Effector CD8-positive, alpha-beta T cell (primary cell): ENCODE data around the gene SRGAP2C.
"Not testable (repeated sequence)": the region's sequence is repeated elsewhere in the genome, so short reads cannot be mapped to it uniquely, and the experiment has no call there.

Experiments
- DNase-seq: peaks from one replicate; lab custom pipeline; 2025; lab: John Stamatoyannopoulos, UW

Gene SRGAP2C

GRCh38 chr1:121339611-121340010, 154.8 kb downstream of the SRGAP2C start:
- DNase-seq, result not testable (repeated sequence)

- DNase-seq, result not testable (repeated sequence)
These were observed 158.6 kb downstream of the SRGAP2C start for GRCh38 chr1:121343311-121343906.

- not testable (repeated sequence) for DNase-seq
These were observed 159.6 kb downstream of the SRGAP2C start for GRCh38 chr1:121344355-121344754.

GRCh38 chr1:121346654-121347053, 161.9 kb downstream of the SRGAP2C start:
- not testable (repeated sequence) for DNase-seq

GRCh38 chr1:121347476-121347875, 162.7 kb downstream of the SRGAP2C start:
- not testable (repeated sequence) for DNase-seq

- DNase-seq, result not testable (repeated sequence)
These were observed 163.3 kb downstream of the SRGAP2C start for GRCh38 chr1:121348115-121348514.

GRCh38 chr1:121349332-121349967, 164.7 kb downstream of the SRGAP2C start:
- DNase-seq, result not testable (repeated sequence)

- not testable (repeated sequence) for DNase-seq
These were observed 171.1 kb downstream of the SRGAP2C start for GRCh38 chr1:121355711-121356420.

GRCh38 chr1:121356819-121357218, 172.0 kb downstream of the SRGAP2C start:
- not testable (repeated sequence) for DNase-seq

GRCh38 chr1:121360531-121360930, 175.8 kb downstream of the SRGAP2C start:
- DNase-seq, result not testable (repeated sequence)

GRCh38 chr1:121361451-121362233, 176.9 kb downstream of the SRGAP2C start:
- not testable (repeated sequence) for DNase-seq

GRCh38 chr1:121362234-121362883, 177.6 kb downstream of the SRGAP2C start:
- DNase-seq, result not testable (repeated sequence)

- DNase-seq, result not testable (repeated sequence)
These were observed 180.5 kb downstream of the SRGAP2C start for GRCh38 chr1:121365316-121365715.

- not testable (repeated sequence) for DNase-seq
These were observed 180.9 kb downstream of the SRGAP2C start for GRCh38 chr1:121365723-121366122.

GRCh38 chr1:121366171-121366570, 181.4 kb downstream of the SRGAP2C start:
- not testable (repeated sequence) for DNase-seq

GRCh38 chr1:121368910-121369309, 184.1 kb downstream of the SRGAP2C start:
- not testable (repeated sequence) for DNase-seq

- DNase-seq, result not testable (repeated sequence)
These were observed 185.2 kb downstream of the SRGAP2C start for GRCh38 chr1:121369959-121370358.

GRCh38 chr1:121374851-121375367, 190.1 kb downstream of the SRGAP2C start:
- DNase-seq, result not testable (repeated sequence)

- DNase-seq, result not testable (repeated sequence)
These were observed 192.2 kb downstream of the SRGAP2C start for GRCh38 chr1:121376986-121377385.

GRCh38 chr1:121378757-121379156, 194.0 kb downstream of the SRGAP2C start:
- DNase-seq, result not testable (repeated sequence)

- not testable (repeated sequence) for DNase-seq
These were observed 200.0 kb downstream of the SRGAP2C start for GRCh38 chr1:121384754-121385153.
